Measurements from ENCODE around the gene TDRD10. TPM values are rescaled to one million over a fixed set of nuclear protein-coding genes. Genes with fewer than 3 reads are reported as not detected.

The TDRD10 gene
- total and polyA plus RNA-seq, 2 experiments from 2014 or later: 0.51 to 1.0 TPM

DNA sequence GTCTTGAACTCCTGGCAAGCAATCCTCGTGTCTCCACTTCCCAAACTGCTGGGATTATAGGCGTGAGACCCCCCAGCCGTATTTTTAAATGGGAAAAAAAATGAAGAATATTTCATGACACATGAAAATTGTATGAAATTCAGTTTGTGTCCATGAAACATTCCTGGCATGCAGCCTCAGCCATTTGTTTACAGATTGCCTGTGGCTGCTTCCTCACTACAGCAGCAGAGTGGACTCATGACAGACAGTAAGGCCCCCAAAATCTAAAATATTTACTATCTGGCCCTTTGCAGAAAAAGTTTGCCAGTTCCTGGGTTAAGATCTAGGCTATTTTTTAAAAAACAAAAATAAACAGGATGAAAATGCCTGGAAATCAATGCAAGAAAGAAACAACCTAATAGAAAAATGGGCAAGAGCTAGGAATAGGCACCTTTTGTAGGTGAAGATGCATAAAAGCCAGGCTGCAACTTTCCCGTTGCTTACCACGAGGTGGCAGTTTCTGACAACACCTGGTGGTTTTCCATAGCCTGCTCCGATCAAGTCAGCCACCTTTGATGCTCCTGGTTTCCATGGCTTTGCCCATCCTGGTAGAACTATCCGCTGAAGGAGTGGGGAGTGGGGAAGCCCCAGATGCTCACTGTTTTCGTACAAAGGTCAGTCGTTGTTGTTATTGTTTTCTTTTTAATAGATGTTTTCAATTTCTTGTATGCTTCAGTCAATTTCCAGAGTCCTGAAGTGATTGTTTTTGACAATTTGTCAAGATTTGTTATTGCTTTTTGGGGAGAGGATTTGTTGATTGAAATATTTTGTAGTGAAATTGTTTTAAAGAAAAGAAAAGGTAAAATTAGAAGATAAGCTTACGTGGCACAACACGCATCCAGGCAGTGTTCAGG, 32.2 kb downstream of the TDRD10 start:
- DNase-seq (ENCODE audit: low read depth in 1 of 2, low spot score in 1 of 2): peak; percentile 24 to 52
- Histone ChIP-seq H3K36me3 (no peaks in the 10 kb centered on the region), H3K9me3 (ENCODE audit: low read depth) (no peaks in the 10 kb centered on the region), H3K4me1 (ENCODE audit: low read depth) (no peaks in the 10 kb centered on the region), H3K27ac (no peak overlapping the region), H3K27me3 (no peaks in the 10 kb centered on the region), H3K4me3 (no peak overlapping the region)
- TF ChIP-seq, protein P1, sequence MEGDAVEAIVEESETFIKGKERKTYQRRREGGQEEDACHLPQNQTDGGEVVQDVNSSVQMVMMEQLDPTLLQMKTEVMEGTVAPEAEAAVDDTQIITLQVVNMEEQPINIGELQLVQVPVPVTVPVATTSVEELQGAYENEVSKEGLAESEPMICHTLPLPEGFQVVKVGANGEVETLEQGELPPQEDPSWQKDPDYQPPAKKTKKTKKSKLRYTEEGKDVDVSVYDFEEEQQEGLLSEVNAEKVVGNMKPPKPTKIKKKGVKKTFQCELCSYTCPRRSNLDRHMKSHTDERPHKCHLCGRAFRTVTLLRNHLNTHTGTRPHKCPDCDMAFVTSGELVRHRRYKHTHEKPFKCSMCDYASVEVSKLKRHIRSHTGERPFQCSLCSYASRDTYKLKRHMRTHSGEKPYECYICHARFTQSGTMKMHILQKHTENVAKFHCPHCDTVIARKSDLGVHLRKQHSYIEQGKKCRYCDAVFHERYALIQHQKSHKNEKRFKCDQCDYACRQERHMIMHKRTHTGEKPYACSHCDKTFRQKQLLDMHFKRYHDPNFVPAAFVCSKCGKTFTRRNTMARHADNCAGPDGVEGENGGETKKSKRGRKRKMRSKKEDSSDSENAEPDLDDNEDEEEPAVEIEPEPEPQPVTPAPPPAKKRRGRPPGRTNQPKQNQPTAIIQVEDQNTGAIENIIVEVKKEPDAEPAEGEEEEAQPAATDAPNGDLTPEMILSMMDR (IDR thresholded peaks at IDR 0.05; ENCODE audit: low read depth, low read length): peak; percentile 37

DNA sequence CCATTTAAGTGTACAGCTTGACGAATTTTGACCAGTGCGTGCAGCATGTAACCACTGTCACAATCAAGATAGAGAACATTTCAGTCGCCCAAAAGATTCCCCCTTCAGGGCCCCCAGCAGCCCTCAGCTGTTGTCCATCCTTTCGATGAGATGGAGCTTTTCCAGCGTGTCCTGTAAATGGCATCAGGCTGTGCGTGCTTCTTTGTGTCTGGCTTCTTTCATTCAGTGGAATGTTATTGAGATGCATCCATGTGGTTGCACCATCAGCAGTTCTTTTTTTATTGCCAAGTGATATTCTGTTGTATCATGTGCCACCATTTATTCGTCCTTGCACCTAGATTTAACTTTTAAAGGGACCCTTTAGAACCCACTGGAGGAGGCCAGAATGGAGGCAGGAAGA, 34.6 kb downstream of the TDRD10 start:
- Histone ChIP-seq H3K4me3 (no peak overlapping the region), H3K4me1 (ENCODE audit: low read depth) (no peaks in the 10 kb centered on the region), H3K27ac (no peak overlapping the region), H3K27me3 (peaks cover 4% of the 10 kb centered on the region), H3K36me3 (no peaks in the 10 kb centered on the region), H3K9me3 (ENCODE audit: low read depth) (no peaks in the 10 kb centered on the region)
- TF ChIP-seq, protein P1 (IDR thresholded peaks at IDR 0.05; ENCODE audit: low read depth, low read length): no peak
- no peak for DNase-seq (ENCODE audit: low read depth in 1 of 2, low spot score in 1 of 2)

DNA sequence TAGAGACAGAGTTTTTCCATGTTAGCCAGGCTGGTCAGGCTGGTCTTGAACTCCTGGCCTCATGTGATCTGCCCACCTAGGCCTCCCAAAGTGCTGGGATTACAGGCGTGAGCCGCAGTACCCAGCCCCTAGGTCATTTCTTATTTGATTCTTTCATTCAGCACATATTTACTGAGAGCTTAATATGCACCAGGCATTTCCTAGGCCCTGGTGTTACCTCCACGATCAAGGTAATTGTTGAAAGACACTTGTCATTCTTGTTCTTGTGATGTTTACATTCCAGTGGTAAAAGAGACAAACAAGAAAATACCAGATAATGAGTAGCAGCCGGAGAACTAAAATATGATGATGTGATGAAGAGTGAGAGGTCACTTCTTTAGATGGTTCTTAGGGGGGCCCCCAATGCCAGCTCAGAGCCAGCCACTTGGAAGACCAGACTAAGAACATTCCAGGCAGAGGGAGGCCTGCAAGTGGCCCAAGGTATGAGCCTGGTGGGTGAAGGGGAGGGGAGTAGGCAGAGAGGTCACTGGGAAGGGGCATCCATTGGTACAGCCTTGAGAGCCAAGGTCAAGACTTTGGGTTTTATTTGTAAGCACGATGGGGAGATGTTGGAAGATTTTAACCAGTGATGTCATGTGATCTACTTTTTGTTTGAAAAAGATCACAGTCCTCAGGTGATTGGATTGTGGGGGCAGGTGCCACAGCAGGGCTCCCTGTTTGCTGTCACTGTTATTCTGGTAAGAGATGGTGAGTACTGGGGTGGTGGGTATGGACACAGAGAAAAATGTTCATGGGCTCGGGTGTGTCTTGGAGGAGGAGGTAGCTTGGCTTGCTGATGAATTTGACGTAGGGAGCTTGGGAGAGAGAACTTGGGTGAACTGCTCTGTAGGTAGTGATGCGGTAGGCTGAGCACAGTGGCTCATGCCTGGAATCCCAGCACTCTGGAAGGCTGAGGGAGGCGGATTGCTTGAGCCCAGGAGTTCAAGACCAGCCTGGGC, 37.8 kb downstream of the TDRD10 start:
- Histone ChIP-seq H3K27me3 (peaks cover 15% of the 10 kb centered on the region), H3K36me3 (no peaks in the 10 kb centered on the region), H3K27ac (no peak overlapping the region), H3K9me3 (ENCODE audit: low read depth) (no peaks in the 10 kb centered on the region), H3K4me1 (ENCODE audit: low read depth) (no peaks in the 10 kb centered on the region), H3K4me3 (no peak overlapping the region)
- no peak for DNase-seq (ENCODE audit: low read depth in 1 of 2, low spot score in 1 of 2)
- TF ChIP-seq, protein P1 (IDR thresholded peaks at IDR 0.05; ENCODE audit: low read depth, low read length): no peak

DNA sequence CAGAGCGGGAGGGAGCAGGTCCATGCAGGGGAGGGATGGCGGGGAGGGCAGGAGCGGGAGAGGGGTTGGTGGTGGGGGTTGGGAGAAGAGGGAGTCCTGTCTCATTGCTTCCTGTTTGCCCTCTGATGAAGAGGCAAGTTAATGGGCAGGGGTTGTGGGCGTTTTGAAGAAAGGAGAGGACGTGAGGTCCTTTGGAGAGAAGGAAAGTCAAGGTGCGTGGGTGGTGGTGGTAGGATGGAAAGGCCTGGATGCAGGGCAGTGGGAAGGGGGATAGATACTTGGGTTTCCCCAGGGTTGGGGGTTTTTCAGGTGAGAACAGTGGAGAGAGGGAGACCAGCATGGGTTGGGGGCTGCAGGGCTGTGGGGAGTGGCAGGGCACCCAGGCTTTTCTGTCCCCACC, 39.2 kb downstream of the TDRD10 start:
- no peak overlapping the region for H3K27ac ChIP-seq
- H3K27me3 ChIP-seq: peaks cover 15% of the 10 kb centered on the region
- H3K4me3 ChIP-seq: no peak overlapping the region
- no peaks in the 10 kb centered on the region for H3K36me3 ChIP-seq
- DNase-seq (ENCODE audit: low read depth in 1 of 2, low spot score in 1 of 2): no peak
- TF ChIP-seq, protein P1 (IDR thresholded peaks at IDR 0.05; ENCODE audit: low read depth, low read length): no peak
- H3K4me1 ChIP-seq (ENCODE audit: low read depth): no peaks in the 10 kb centered on the region
- H3K9me3 ChIP-seq (ENCODE audit: low read depth): no peaks in the 10 kb centered on the region

GRCh38 chr1:154546264-154547063, 44.4 kb downstream of the TDRD10 start:
- Histone ChIP-seq H3K4me1 (ENCODE audit: low read depth) (no peaks in the 10 kb centered on the region), H3K4me3 (no peak overlapping the region), H3K27ac (no peak overlapping the region), H3K36me3 (peaks cover 23% of the 10 kb centered on the region), H3K9me3 (ENCODE audit: low read depth) (no peaks in the 10 kb centered on the region), H3K27me3 (peaks cover 13% of the 10 kb centered on the region)
- TF ChIP-seq, protein P1 (IDR thresholded peaks at IDR 0.05; ENCODE audit: low read depth, low read length): peak; percentile 80
- peak; percentile 76 to 80 for DNase-seq (ENCODE audit: low read depth in 1 of 2, low spot score in 1 of 2)

All from cardiac muscle cell (in vitro differentiated cells and primary cell).